Stimulated activated CD4-positive, alpha-beta T cell treated with anti-CD3 and anti-CD28 coated beads, Interleukin-1b, Interleukin-23, amount 100 ng/mL, for 24 hours (primary cell): ENCODE data around the gene FKBP1A.
A peak's percentile ranks its signal among the peaks of the same experiment; 100 is the strongest.
"Not testable (repeated sequence)": the region's sequence is repeated elsewhere in the genome, so short reads cannot be mapped to it uniquely, and the experiment has no call there.

Experiments
- DNase-seq, 4 experiments: peaks; one replicate each; pipeline ENCODE4 v3.0.0-alpha.2; 2020; ENCODE audit warnings: low read depth in 4 of 4, low spot score in 1 of 4

Gene FKBP1A

GRCh38 chr20:1367479-1367878 lies 25.4 kb downstream of the FKBP1A start:
- no peak for DNase-seq

GRCh38 chr20:1364106-1364505 lies 28.7 kb downstream of the FKBP1A start:
- no peak for DNase-seq

- no peak for DNase-seq
Observed at GRCh38 chr20:1363522-1363921, 29.3 kb downstream of the FKBP1A start.

GRCh38 chr20:1362484-1362883 lies 30.4 kb downstream of the FKBP1A start:
- DNase-seq = no peak

GRCh38 chr20:1360094-1360846 lies 32.6 kb downstream of the FKBP1A start:
- DNase-seq = no peak

GRCh38 chr20:1357921-1358671 lies 34.8 kb downstream of the FKBP1A start:
- peak in 1 of 4 experiments; percentile 8 for DNase-seq

- no peak for DNase-seq
Observed at GRCh38 chr20:1353956-1354355, 38.9 kb downstream of the FKBP1A start.

GRCh38 chr20:1346315-1346969 lies 46.4 kb downstream of the FKBP1A start:
- DNase-seq = no peak

- DNase-seq = no peak
Observed at GRCh38 chr20:1345756-1346093, 47.1 kb downstream of the FKBP1A start.

GRCh38 chr20:1345030-1345755 lies 47.7 kb downstream of the FKBP1A start:
- DNase-seq = no peak

- not testable (repeated sequence) for DNase-seq
Observed at GRCh38 chr20:1343446-1344124, 49.3 kb downstream of the FKBP1A start.

GRCh38 chr20:1341561-1342265 lies 51.1 kb downstream of the FKBP1A start:
- DNase-seq = no peak

GRCh38 chr20:1338801-1339200 lies 54.1 kb downstream of the FKBP1A start:
- no peak for DNase-seq

- no peak for DNase-seq
Observed at GRCh38 chr20:1338096-1338495, 54.8 kb downstream of the FKBP1A start.

GRCh38 chr20:1337441-1337840 lies 55.4 kb downstream of the FKBP1A start:
- DNase-seq = no peak

GRCh38 chr20:1336699-1337367 lies 56.0 kb downstream of the FKBP1A start:
- no peak for DNase-seq

- no peak for DNase-seq
Observed at GRCh38 chr20:1335961-1336698, 56.7 kb downstream of the FKBP1A start.

- no peak for DNase-seq
Observed at GRCh38 chr20:1334761-1335160, 58.1 kb downstream of the FKBP1A start.

GRCh38 chr20:1334370-1334731 lies 58.5 kb downstream of the FKBP1A start:
- DNase-seq = no peak
